NCI-H1436 (cell line): ENCODE data around the gene GRID1.
A peak's percentile ranks its signal among the peaks of the same experiment; 100 is the strongest.
"Not testable (repeated sequence)": the region's sequence is repeated elsewhere in the genome, so short reads cannot be mapped to it uniquely, and the experiment has no call there.

Source experiments
- DNase-seq: peaks from one replicate; lab custom pipeline; 2025; lab: John Stamatoyannopoulos, UW

GRID1 gene

GRCh38 chr10:86035791-86036543 lies 330.6 kb downstream of the GRID1 start:
- DNase-seq, result no peak

- DNase-seq, result no peak
These were observed 331.9 kb downstream of the GRID1 start for GRCh38 chr10:86034710-86035109.

DNA sequence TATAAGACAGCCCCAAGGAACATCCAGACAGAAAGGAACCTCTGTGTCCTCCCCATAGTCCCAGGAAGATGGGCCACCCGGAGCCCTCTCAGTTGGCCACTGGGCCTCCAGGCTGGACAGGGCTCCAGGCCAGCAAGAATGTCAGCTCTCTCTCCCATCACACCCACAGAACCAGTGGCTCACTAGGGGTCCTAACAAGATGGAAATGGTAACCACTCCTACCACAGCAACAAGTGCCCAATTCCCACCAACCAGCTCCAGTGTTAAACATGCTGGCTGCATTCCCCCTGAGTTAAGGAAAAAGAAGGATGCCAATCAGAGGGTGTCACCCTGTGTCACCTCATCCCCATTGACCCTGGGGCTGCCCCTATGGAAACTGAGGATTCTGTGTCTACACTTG lies 333.0 kb downstream of the GRID1 start:
- no peak for DNase-seq

- not testable (repeated sequence) for DNase-seq
These were observed 334.5 kb downstream of the GRID1 start for GRCh38 chr10:86032087-86032486.

DNA sequence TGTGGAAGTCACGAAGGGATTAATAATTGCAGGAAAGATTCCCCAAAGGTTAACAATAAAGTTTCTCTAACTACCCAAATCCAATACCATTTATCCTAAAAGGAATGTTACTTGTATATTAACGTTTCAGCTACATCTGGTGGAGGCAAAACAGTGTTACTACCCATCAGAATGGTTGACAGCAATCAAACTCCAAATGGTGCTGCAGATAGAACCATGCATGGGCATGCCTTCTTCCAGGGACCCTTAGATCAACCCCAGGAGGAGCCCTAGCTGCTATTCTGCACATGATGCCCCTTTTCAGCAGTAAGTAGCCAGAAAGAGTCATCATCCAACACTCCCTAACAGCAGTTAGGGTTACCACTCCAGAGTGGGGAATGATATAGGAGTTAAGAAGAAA lies 336.3 kb downstream of the GRID1 start:
- DNase-seq, result no peak

- no peak for DNase-seq
These were observed 339.2 kb downstream of the GRID1 start for GRCh38 chr10:86027346-86027745.

- DNase-seq, result no peak
These were observed 341.1 kb downstream of the GRID1 start for GRCh38 chr10:86025509-86025908.

DNA sequence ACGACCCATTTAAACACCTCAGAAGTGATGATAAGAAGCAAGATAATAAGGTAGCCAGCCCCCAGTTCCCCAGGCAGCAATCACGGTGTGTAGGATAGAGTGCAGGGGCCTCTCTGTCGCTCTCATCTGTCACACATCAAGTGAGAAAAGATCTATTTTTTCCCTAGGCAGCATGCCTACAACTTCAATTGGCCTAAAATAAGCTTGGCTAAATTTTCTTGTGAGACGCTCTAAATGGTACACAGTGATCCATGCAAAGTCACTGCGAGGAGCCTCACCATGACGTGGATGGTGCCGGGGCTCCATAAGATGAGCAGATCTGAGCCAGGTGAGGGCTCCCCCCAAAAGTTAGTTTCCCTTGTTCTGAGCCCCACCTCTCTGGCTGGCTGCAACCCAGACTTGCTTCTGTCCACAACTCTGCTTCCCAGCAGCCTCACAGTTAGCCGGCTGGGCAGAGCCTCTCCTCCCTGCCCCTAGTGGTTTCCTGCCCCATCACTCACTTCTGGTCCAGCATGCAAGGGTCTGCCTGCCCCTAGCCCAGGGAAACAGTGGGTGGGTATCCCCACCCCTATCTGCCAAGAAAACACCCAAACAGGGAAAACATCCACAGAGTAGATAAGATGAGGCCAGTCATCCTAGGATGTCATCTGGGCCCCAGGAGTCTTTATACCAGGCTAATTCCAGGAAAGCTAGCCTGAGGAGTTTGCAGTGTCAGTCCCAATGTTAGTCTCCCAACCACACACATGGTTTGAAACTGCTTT lies 342.1 kb downstream of the GRID1 start:
- DNase-seq, result no peak

DNA sequence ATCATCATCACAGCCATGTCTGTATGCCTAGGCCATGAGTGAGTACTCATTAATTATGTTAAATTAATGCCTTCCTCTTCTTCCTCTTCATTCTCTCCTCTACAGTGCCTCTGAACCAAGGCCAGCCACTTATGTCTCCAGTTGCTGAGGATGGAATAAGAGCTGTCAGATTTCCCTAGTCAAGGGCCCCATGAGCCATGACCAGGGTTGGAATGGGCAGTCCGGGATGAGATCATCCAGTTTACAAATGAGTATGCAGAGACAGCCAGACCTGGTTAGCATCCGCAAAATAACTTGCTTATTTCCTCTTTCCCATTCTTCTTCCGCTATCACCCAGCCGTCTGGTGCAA lies 342.7 kb downstream of the GRID1 start:
- DNase-seq, result no peak

- no peak for DNase-seq
These were observed 343.3 kb downstream of the GRID1 start for GRCh38 chr10:86023336-86023735.

DNA sequence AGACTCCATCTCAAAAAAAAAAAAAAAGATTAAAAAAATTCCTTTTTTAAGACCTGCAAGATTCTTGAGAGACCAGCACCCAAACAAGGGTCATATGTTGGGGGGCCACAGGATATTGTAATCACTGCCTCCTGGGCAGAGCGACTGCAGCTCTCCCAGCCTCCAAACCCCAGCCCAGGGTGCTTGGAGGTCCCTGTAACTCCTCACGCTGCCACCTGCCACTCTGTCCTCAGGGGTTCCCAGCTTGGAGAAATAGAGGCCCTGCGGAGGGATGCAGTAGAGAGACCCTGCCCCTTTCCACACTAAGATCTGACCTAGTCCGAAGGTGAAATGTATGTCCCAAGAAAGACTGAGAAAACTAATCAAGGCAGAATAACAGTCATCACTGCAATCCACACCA lies 343.7 kb downstream of the GRID1 start:
- DNase-seq, result no peak

- DNase-seq, result no peak
These were observed 346.5 kb downstream of the GRID1 start for GRCh38 chr10:86020134-86020533.

GRCh38 chr10:86019141-86019540 lies 347.5 kb downstream of the GRID1 start:
- peak; percentile 11 for DNase-seq

- no peak for DNase-seq
These were observed 347.9 kb downstream of the GRID1 start for GRCh38 chr10:86018735-86019058.

DNA sequence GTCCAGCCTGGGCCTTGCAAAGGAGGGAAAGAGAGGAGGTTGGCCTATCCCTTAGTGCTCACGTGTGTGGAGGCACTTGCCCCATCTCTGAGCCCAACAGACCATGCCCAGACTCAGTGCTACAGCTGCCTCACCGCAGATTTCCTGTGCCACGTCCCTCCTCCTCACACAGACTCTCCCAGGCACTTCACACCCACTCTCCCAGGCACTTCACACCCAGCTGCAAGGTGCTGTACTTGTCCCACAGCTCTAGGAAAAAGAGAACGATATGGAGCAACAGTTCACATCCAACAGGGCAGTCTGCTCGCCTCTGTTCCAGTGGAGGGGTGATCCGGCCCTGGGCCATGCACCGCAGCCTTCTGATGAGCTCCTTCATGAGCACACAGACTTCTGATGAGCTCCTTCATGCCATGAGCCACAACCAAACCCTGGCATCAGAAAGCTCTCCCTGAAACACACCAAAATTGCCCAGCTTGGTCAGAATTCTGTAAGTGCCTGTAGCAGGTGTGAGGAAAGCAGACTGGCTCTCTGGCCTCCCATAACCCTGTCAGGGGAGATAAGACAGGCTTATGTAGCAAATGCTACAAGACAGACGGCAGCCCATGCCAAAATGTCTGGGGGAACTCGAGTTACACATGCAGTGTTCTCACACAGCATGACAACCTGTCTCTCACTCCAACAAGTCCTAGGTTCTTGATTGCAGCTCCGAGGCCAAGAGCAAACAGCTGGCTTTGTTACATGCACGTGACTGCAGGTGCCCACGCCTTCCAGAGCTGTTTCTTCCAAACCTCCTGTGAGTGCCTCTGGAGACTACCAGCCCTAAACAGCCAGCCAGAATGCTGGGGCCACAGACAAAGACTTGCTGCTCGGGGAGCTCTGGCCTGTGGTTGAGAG lies 348.5 kb downstream of the GRID1 start:
- DNase-seq, result peak; percentile 55

DNA sequence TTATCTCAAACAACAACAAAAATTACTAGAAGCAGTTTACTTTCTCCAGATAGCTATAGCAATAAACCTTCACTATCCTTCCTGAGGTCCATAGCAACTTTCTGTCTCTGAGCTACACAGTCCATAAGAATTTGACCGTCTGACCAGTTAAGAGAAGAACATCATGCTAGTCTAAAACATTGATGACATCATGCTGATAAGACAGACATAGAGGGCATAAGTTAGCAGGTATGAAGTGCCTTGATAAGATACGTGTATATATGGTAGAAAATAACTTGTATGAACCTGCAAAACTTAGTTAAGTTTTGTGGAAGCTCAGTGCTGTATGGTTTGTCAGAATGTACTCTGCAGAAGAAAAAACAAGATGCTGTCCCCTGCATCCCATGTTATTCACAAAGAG lies 353.0 kb downstream of the GRID1 start:
- no peak for DNase-seq

DNA sequence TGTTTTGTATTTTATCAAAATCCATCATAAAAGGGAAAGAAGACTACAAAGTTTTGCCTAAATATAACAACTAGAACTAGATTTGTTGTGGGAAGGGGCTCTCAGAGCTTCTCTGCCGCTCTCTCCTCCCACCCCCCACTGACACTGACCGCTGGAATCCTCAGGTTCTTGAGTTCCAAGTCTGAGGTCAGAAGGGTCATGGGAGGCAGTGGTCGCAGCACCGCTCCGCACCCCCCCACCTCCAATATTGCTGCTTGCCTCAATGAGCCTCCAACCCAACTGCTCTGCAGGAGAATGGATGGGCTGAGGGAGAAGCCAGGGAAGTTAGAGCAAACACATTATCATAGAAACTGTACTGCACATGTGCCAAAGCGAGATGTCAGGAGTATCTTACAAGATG lies 359.4 kb downstream of the GRID1 start:
- DNase-seq, result no peak

DNA sequence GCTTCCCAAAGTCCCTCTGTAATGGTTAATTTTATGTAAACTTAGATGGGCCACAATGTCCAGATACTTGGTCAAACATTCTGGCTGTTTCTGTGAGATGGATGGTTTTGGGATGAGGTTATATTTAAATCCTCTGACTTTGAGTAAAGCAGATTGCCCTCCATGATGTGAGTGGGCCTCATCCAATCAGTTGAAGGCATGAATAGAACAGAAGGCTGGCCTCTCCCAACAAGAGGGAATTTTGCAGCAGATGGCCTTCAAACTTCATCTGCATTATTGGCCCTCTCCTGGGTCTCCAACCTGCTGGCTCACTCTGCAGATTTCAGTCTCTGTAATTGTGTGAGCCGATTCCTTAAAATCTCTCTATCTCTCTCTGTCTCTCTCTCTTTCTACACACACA lies 362.3 kb downstream of the GRID1 start:
- no peak for DNase-seq

DNA sequence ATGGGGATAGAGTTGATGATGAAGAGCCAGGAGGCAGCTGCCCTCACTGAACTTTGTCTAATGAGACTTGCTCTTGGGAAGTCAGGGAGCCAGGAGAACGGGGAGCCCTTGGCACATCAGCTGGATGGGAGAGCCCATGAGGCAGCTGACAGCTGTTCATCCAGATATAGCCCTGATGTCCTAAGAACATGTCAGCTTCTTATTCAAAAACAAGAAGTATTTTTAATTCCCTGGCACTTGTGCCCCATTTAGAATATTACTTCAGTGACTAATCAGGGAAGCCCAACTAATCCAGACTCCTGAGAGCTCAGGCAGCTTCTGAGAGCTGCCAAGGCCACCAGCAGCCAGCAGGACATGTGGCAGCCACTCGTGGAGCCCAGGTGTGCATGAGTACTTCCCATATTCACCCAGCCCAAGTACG lies 363.4 kb downstream of the GRID1 start:
- no peak for DNase-seq

DNA sequence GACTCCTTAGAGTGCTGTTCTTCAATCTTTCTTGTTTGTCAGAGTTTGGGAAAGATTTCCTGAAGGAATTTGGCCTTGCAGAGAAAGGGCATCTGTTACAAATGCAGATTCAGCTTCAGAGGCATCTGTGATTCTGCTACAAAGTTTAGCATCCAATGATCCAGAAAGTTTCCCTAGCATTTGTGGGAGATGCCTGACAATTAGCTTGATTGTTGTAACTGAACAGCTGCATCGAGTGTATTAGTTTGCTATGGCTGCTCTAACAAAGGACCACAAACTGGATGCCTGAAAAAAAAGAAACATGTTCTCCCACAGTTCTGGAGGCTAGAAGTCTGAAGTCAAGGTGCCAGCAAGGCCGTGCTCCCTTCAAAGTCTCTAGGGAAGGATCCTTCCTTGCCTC lies 365.1 kb downstream of the GRID1 start:
- no peak for DNase-seq

DNA sequence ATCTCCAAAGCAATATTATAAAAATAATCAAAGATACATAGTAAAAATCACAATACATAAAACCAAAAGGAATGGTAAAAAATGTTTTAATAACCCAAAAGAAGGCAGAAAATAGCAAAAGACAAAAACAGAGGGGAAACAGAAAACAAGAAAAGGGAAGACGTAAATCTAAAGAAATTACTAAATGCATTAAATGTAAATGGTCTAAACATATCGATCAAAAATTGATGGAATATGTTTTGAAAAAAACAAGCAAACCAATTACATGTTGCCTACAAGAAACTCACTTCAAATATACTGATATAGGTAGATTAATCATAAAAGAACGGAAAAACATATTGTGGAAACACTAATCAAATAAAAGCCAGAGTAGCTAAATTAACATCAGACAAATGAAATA lies 369.1 kb downstream of the GRID1 start:
- no peak for DNase-seq

DNA sequence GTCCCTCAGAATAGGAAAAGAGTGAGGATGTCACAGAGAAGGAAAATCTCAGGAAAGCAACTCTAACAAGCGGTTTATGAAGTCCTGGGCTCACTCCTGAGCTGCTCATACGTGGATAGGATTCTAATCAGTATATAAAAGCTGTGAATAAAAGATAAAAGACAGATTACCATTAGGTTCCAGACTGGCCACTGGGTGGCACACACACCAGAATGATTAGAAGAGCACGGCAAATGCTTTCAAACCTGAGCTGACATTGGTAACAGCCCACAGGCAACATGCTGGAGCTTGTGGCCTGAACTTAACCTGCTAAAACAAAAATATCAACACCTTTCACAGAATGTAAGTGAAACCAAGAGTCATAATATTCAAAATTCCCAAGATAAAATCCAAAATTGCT lies 370.8 kb downstream of the GRID1 start:
- peak; percentile 3 for DNase-seq
